Stimulated activated effector memory CD8-positive, alpha-beta T cell treated with anti-CD3 and anti-CD28 coated beads, Interleukin-12 subunit alpha, Interleukin-12 subunit beta, amount 100 ng/mL, for 72 hours (primary cell): ENCODE results near the gene KLF13.

Experiments used
- ATAC-seq: fragments of 150-1000 bp; cut with Tn5 transposase; 2 replicates; pipeline ENCODE4 v1.10.0; 2021
- DNase-seq, 2 donors: peaks; one replicate each; pipeline ENCODE4 v3.0.0; 2021 to 2022; ENCODE audit warnings: low spot score in 2 of 2
- H3K27ac Mint-ChIP-seq: one replicate; pipeline ENCODE4 v1.8.0; 2022; ENCODE audit warnings: mild to moderate bottlenecking, mixed read lengths
- H3K36me3 Mint-ChIP-seq: one replicate; pipeline ENCODE4 v1.8.0; 2022; ENCODE audit warnings: mild to moderate bottlenecking, mixed read lengths
- H3K4me1 Mint-ChIP-seq: one replicate; pipeline ENCODE4 v1.8.0; 2022; ENCODE audit warnings: mixed read lengths
- H3K4me3 Mint-ChIP-seq: one replicate; pipeline ENCODE4 v1.8.0; 2022; ENCODE audit warnings: mild to moderate bottlenecking, mixed read lengths
- H3K9me3 Mint-ChIP-seq: one replicate; pipeline ENCODE4 v1.8.0; 2022; ENCODE audit warnings: mixed read lengths

Gene KLF13

GRCh38 chr15:31321418-31321817, 5.2 kb upstream of the KLF13 start:
- no peak for ATAC-seq
- H3K4me1 Mint-ChIP-seq: peaks cover 24% of the 10 kb centered on the region
- H3K27ac Mint-ChIP-seq: no peak overlapping the region
- DNase-seq: no peak
- no peak overlapping the region for H3K4me3 Mint-ChIP-seq
- no peaks in the 10 kb centered on the region for H3K9me3 Mint-ChIP-seq
- H3K36me3 Mint-ChIP-seq: no peaks in the 10 kb centered on the region

- Mint-ChIP-seq H3K36me3 (no peaks in the 10 kb centered on the region), H3K9me3 (no peaks in the 10 kb centered on the region), H3K4me3 (no peak overlapping the region), H3K27ac (no peak overlapping the region), H3K4me1 (peaks cover 24% of the 10 kb centered on the region)
- DNase-seq (no peak), ATAC-seq (no peak)
Observed at GRCh38 chr15:31322504-31322903, 4.1 kb upstream of the KLF13 start.

GRCh38 chr15:31323627-31324026, 3.0 kb upstream of the KLF13 start:
- peak overlapping the region; percentile 1 for H3K27ac Mint-ChIP-seq
- no peaks in the 10 kb centered on the region for H3K9me3 Mint-ChIP-seq
- peaks cover 25% of the 10 kb centered on the region for H3K4me1 Mint-ChIP-seq
- ATAC-seq: no peak
- H3K36me3 Mint-ChIP-seq: peaks cover 6% of the 10 kb centered on the region
- no peak for DNase-seq
- H3K4me3 Mint-ChIP-seq: no peak overlapping the region

- Mint-ChIP-seq H3K36me3 (peaks cover 12% of the 10 kb centered on the region), H3K9me3 (no peaks in the 10 kb centered on the region), H3K4me1 (peaks cover 30% of the 10 kb centered on the region), H3K27ac (peak overlapping the region; percentile 88), H3K4me3 (peak overlapping the region; percentile 80)
- DNase-seq: no peak
- ATAC-seq: no peak
Observed at GRCh38 chr15:31324186-31324585, 2.4 kb upstream of the KLF13 start.

GRCh38 chr15:31324806-31325594, 1.6 kb upstream of the KLF13 start:
- Mint-ChIP-seq H3K4me3 (peak overlapping the region; percentile 80), H3K9me3 (no peaks in the 10 kb centered on the region), H3K27ac (peak overlapping the region; percentile 88), H3K4me1 (peaks cover 34% of the 10 kb centered on the region), H3K36me3 (peaks cover 13% of the 10 kb centered on the region)
- DNase-seq: no peak
- no peak for ATAC-seq

- peak overlapping the region; percentile 80 for H3K4me3 Mint-ChIP-seq
- H3K27ac Mint-ChIP-seq: peak overlapping the region; percentile 88
- ATAC-seq (peak; percentile 0), DNase-seq (peak in 1 of 2 donors; percentile 36)
- no peaks in the 10 kb centered on the region for H3K9me3 Mint-ChIP-seq
- peaks cover 36% of the 10 kb centered on the region for H3K4me1 Mint-ChIP-seq
- H3K36me3 Mint-ChIP-seq: peaks cover 19% of the 10 kb centered on the region
Observed at GRCh38 chr15:31325595-31326155, 960 bp upstream of the KLF13 start.

- Mint-ChIP-seq H3K9me3 (no peaks in the 10 kb centered on the region), H3K4me3 (peak overlapping the region; percentile 96), H3K36me3 (peaks cover 29% of the 10 kb centered on the region), H3K27ac (no peak overlapping the region), H3K4me1 (peaks cover 50% of the 10 kb centered on the region)
- DNase-seq (no peak), ATAC-seq (peak; percentile 68)
Observed at GRCh38 chr15:31326875-31327668, 437 bp downstream of the KLF13 start.

GRCh38 chr15:31327669-31328427, 1.2 kb downstream of the KLF13 start:
- peak; percentile 0 for ATAC-seq
- Mint-ChIP-seq H3K4me1 (peaks cover 58% of the 10 kb centered on the region), H3K36me3 (peaks cover 29% of the 10 kb centered on the region), H3K4me3 (peak overlapping the region; percentile 96), H3K9me3 (no peaks in the 10 kb centered on the region), H3K27ac (peak overlapping the region; percentile 90)
- DNase-seq: peak; percentile 63 to 86

GRCh38 chr15:31328428-31328968, 1.9 kb downstream of the KLF13 start:
- H3K36me3 Mint-ChIP-seq: peaks cover 30% of the 10 kb centered on the region
- DNase-seq: no peak
- peak overlapping the region; percentile 96 for H3K4me3 Mint-ChIP-seq
- no peaks in the 10 kb centered on the region for H3K9me3 Mint-ChIP-seq
- H3K27ac Mint-ChIP-seq: peak overlapping the region; percentile 90
- peaks cover 64% of the 10 kb centered on the region for H3K4me1 Mint-ChIP-seq
- peak; percentile 27 for ATAC-seq

- Mint-ChIP-seq H3K4me3 (peak overlapping the region; percentile 96), H3K9me3 (no peaks in the 10 kb centered on the region), H3K27ac (peak overlapping the region; percentile 90), H3K36me3 (peaks cover 33% of the 10 kb centered on the region), H3K4me1 (peaks cover 62% of the 10 kb centered on the region)
- DNase-seq: no peak
- no peak for ATAC-seq
Observed at GRCh38 chr15:31328969-31329639, 2.5 kb downstream of the KLF13 start.

- ATAC-seq (no peak), DNase-seq (no peak)
- Mint-ChIP-seq H3K4me3 (peak overlapping the region; percentile 96), H3K36me3 (peaks cover 35% of the 10 kb centered on the region), H3K27ac (peak overlapping the region; percentile 90), H3K4me1 (peaks cover 60% of the 10 kb centered on the region), H3K9me3 (no peaks in the 10 kb centered on the region)
Observed at GRCh38 chr15:31329640-31330010, 3.0 kb downstream of the KLF13 start.

GRCh38 chr15:31330111-31330785, 3.6 kb downstream of the KLF13 start:
- Mint-ChIP-seq H3K36me3 (peaks cover 42% of the 10 kb centered on the region), H3K9me3 (no peaks in the 10 kb centered on the region), H3K4me1 (peaks cover 60% of the 10 kb centered on the region), H3K27ac (peak overlapping the region; percentile 90), H3K4me3 (peak overlapping the region; percentile 96)
- no peak for ATAC-seq
- DNase-seq: no peak

GRCh38 chr15:31330836-31331235, 4.2 kb downstream of the KLF13 start:
- Mint-ChIP-seq H3K9me3 (no peaks in the 10 kb centered on the region), H3K27ac (peak overlapping the region; percentile 90), H3K4me3 (peak overlapping the region; percentile 96), H3K36me3 (peaks cover 42% of the 10 kb centered on the region), H3K4me1 (peaks cover 64% of the 10 kb centered on the region)
- ATAC-seq: no peak
- DNase-seq: no peak

GRCh38 chr15:31331389-31331788, 4.8 kb downstream of the KLF13 start:
- peaks cover 42% of the 10 kb centered on the region for H3K36me3 Mint-ChIP-seq

More at GRCh38 chr15:31331389-31331788, 4.8 kb downstream of the KLF13 start:
- DNase-seq (no peak), ATAC-seq (no peak)
- H3K4me1 Mint-ChIP-seq: peaks cover 70% of the 10 kb centered on the region
- peak overlapping the region; percentile 96 for H3K4me3 Mint-ChIP-seq
- H3K27ac Mint-ChIP-seq: peak overlapping the region; percentile 90
- H3K9me3 Mint-ChIP-seq: no peaks in the 10 kb centered on the region
